Measurements from ENCODE around the gene TTC21B.
"Not testable (repeated sequence)": the region's sequence is repeated elsewhere in the genome, so short reads cannot be mapped to it uniquely, and the experiment has no call there.

Gene TTC21B

DNA sequence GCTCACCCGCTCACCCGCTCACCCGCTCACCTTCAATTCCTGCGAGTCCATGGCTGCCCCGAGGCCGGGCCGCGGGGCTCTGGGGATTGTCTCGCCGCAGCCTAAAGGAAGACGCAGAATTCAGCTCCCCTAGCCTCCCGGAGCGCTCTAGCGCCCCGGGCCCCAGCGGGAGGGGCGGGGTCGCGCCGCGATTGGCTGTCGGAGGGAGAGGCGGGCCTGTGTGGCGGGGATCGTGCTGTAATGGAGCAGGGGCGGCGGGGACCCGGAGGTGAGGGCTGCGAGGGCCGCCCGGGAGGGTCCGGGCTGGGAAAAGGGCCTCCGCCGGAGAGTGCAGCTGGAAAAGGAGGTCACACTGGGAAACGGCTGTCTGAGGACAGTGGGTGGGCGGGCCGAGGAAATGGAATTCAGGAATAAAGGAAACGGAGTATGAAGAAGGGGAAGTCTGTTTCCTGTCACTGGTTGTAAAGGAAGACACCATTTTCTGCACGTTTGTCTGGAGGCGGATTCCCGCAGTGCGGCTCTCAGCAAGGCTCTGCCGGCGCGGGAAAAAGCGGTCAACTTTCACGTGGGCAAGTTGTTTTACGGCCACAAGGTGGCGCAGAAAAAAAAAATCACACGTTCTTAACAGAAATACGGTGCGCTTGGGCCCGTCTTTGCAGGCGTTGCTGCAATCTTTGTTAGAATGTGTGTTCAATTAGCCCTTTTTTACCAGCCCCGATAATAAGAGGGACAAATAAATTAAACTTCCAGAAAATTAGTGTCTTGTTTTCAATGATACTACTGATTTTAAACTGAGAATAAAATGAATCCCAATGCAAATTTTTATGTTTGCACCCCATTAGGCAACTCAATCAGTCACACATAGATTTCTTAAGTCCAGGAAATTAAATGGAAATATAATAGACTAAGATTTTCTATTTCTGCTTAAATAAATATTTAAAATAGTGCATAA is at the start of gene TTC21B:
Gene TTC21B, minus strand, starts transcription at position 122 of the 952 bp plus-strand sequence. Its CDS starts 71 bp downstream, at position 51.
- TF ChIP-seq, protein P1, sequence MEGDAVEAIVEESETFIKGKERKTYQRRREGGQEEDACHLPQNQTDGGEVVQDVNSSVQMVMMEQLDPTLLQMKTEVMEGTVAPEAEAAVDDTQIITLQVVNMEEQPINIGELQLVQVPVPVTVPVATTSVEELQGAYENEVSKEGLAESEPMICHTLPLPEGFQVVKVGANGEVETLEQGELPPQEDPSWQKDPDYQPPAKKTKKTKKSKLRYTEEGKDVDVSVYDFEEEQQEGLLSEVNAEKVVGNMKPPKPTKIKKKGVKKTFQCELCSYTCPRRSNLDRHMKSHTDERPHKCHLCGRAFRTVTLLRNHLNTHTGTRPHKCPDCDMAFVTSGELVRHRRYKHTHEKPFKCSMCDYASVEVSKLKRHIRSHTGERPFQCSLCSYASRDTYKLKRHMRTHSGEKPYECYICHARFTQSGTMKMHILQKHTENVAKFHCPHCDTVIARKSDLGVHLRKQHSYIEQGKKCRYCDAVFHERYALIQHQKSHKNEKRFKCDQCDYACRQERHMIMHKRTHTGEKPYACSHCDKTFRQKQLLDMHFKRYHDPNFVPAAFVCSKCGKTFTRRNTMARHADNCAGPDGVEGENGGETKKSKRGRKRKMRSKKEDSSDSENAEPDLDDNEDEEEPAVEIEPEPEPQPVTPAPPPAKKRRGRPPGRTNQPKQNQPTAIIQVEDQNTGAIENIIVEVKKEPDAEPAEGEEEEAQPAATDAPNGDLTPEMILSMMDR (IDR thresholded peaks at IDR 0.05; ENCODE audit: low read depth, low read length, missing control alignments): peak; percentile 76
- peak within 1 kb of the TSS; percentile 60 for H3K4me3 ChIP-seq (ENCODE audit: low read depth, low read length)
- DNase-seq (ENCODE audit: low read depth): peak; percentile 85

DNA sequence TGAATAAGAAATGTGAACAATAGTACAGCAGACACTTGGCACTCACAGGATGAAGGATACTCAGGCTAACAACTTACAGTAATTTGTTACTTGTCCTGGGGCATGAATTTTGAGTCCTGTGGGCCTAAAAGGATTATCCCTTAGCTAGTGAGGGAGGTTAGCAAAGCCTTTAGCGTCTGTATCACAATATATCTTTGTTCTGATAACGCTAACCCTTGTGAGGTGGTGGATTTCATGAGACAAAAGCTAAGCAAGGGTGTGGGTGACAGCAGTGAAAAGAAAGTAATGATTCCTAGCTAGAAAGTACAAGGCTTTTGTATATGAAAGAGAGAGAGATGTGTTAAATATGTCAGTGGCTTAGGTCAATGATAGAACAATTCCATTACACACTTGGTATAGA is 46.8 kb upstream of the TTC21B start:
- TF ChIP-seq, protein P1 (IDR thresholded peaks at IDR 0.05; ENCODE audit: low read depth, low read length, missing control alignments): no peak
- no peak overlapping the region for H3K4me3 ChIP-seq (ENCODE audit: low read depth, low read length)
- no peak for DNase-seq (ENCODE audit: low read depth)

DNA sequence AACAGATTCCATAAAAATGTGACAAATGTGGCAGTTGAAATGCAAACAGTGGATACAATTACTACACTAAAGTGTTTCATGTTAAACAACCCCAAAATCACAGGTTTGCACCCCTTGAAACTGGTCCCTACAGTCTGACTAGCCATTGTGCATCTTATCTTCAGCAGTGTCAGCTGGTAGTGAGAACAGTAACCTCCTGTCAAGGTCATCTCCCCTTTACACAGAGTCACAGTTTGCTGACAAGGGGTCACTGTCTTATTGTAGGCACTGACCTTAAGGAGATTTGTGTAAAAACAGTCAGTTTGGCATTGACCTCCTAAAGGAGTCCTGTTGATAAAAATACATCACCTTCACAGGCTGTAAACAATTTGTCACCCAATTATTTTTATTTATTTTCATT is 37.3 kb upstream of the TTC21B start:
- no peak overlapping the region for H3K4me3 ChIP-seq (ENCODE audit: low read depth, low read length)
- TF ChIP-seq, protein P1 (IDR thresholded peaks at IDR 0.05; ENCODE audit: low read depth, low read length, missing control alignments): no peak
- no peak for DNase-seq (ENCODE audit: low read depth)

DNA sequence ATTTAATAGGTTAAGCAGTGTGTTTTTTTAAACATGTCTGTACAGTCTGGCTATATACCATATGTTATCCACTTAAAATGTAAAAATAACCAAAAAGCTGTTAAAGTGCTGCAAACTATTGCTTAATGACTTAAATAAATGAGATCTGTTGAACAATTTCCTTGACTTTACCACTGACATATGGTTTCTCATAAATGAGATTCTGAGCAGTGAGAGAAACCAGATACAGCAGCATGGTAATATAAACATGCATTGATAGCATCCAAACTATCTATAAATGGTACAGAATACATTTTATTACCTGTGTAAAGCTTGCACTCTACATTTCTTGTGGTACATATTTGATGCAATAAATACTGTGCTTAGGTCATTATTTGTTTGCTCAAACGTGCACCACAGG is 36.3 kb upstream of the TTC21B start:
- no peak overlapping the region for H3K4me3 ChIP-seq (ENCODE audit: low read depth, low read length)
- DNase-seq (ENCODE audit: low read depth): no peak
- TF ChIP-seq, protein P1 (IDR thresholded peaks at IDR 0.05; ENCODE audit: low read depth, low read length, missing control alignments): no peak

DNA sequence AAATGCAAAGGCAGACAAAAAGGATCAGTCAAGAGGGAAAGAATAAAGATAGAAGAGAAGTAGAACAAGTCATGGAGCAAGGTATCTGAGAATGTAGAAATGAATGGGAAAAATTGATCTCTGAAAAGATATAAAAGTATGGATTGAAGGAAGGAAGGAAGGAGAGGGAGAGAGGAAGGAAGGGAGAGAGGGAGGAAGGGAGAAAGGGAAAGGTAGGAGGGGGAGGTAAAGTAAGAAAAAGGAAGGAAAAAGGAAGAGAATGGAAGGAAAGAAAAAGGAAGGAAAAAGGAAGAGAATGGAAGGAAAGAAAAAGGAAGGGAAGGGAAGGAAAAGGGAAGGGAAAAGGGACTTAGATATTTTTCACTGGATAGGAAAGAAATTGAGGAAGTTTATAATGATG is 31.5 kb upstream of the TTC21B start:
- no peak overlapping the region for H3K4me3 ChIP-seq (ENCODE audit: low read depth, low read length)
- TF ChIP-seq, protein P1 (IDR thresholded peaks at IDR 0.05; ENCODE audit: low read depth, low read length, missing control alignments): no peak
- DNase-seq (ENCODE audit: low read depth): no peak

DNA sequence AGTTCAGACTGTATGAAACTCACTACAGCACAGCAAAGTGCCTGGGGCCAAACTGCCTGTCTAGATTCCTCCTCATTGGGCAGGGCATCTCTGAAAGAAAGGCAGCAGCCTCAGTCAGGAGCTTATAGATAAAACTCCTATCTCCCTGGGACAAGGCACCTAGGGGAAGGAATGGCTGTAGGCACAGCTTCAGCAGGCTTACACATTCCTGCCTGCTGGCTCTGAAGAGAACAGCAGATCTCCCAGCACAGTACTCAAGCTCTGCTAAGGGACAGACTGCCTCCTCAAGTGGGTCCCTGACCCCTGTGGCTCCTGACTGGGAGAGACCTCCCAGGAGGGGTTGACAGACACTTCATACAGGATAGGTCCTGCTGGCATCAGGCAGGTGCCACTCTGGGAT is 18.6 kb upstream of the TTC21B start:
- not testable (repeated sequence) for H3K4me3 ChIP-seq (ENCODE audit: low read depth, low read length); DNase-seq (ENCODE audit: low read depth)

DNA sequence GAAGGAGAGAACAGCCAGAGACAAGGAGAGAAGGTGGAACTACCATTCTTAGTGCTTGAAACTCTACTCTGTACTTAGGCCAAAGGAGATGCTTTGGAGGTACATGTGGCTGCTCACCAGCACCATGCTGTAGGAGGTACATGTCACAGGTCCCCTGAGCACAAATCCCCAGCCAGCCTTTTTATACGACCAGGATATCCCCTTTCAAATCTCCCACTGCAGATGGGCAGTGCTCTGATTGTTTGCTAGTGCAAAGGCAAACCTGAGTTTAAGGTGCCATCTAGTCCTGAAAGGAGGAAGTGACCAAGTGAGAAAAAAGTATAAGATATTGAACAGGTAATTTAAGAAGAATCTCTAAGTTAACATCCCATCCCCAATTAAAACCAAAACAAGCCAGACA is 17.1 kb upstream of the TTC21B start:
- no peak overlapping the region for H3K4me3 ChIP-seq (ENCODE audit: low read depth, low read length)
- no peak for DNase-seq (ENCODE audit: low read depth)
- TF ChIP-seq, protein P1 (IDR thresholded peaks at IDR 0.05; ENCODE audit: low read depth, low read length, missing control alignments): no peak
